Peyer's patch (tissue), 4 donors: ENCODE data around the gene SYCP2L.

ENCODE experiments used
- POLR2A ChIP-seq, 2 donors: fragments of 450-650 bp; IDR thresholded peaks; one replicate each; pipeline ENCODE4 v1.5.1; 2017; ENCODE audit warnings: antibody characterized with exemption in 2 of 2, mild to moderate bottlenecking in 2 of 2, moderate library complexity in 2 of 2
- TF ChIP-seq, protein P1 (sequence below), 6 experiments: fragments of 450-650 bp in 4 of 6; fragments of 200-600 bp in 2 of 6; sonication (generic) in 1 of 6; IDR thresholded peaks; one replicate each; pipeline ENCODE4 v1.5.1; 2017 to 2019; ENCODE audit warnings: antibody characterized with exemption in 6 of 6, mild to moderate bottlenecking in 3 of 6, moderate library complexity in 1 of 6

- TF ChIP-seq, protein P1, sequence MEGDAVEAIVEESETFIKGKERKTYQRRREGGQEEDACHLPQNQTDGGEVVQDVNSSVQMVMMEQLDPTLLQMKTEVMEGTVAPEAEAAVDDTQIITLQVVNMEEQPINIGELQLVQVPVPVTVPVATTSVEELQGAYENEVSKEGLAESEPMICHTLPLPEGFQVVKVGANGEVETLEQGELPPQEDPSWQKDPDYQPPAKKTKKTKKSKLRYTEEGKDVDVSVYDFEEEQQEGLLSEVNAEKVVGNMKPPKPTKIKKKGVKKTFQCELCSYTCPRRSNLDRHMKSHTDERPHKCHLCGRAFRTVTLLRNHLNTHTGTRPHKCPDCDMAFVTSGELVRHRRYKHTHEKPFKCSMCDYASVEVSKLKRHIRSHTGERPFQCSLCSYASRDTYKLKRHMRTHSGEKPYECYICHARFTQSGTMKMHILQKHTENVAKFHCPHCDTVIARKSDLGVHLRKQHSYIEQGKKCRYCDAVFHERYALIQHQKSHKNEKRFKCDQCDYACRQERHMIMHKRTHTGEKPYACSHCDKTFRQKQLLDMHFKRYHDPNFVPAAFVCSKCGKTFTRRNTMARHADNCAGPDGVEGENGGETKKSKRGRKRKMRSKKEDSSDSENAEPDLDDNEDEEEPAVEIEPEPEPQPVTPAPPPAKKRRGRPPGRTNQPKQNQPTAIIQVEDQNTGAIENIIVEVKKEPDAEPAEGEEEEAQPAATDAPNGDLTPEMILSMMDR (IDR thresholded peaks at IDR 0.05) = no peak
- TF ChIP-seq POLR2A (IDR thresholded peaks at IDR 0.05) = no peak
Measured at GRCh38 chr6:10884245-10884972, 2.4 kb upstream of the SYCP2L start.
